HG03575 (cell line): ENCODE measurements around the gene ADAMTSL3.

ENCODE experiments used
- ATAC-seq: cut with Tn5 transposase; IDR thresholded peaks from one replicate; pipeline ENCODE4 v1.9.1; 2021; ENCODE audit not compliant: unreplicated experiment, insufficient number of reproducible peaks, low FRiP score; ENCODE audit errors: extremely low read depth

Gene ADAMTSL3

DNA sequence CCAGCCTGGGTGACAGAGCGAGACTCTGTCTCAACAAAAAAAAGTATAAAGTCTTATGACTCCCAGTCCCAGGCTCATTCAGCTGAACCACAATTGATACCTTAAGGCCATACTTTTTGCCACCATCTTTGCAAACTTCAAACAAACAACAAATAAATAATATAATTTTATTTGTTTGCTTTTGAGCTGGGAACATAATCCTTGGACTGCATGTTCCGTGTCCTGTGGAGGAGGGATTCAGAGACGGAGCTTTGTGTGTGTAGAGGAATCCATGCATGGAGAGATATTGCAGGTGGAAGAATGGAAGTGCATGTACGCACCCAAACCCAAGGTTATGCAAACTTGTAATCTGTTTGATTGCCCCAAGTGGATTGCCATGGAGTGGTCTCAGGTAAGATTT, 238.6 kb downstream of the ADAMTSL3 start:
- ATAC-seq: no peak

GRCh38 chr15:83893308-83893707, 239.4 kb downstream of the ADAMTSL3 start:
- no peak for ATAC-seq

DNA sequence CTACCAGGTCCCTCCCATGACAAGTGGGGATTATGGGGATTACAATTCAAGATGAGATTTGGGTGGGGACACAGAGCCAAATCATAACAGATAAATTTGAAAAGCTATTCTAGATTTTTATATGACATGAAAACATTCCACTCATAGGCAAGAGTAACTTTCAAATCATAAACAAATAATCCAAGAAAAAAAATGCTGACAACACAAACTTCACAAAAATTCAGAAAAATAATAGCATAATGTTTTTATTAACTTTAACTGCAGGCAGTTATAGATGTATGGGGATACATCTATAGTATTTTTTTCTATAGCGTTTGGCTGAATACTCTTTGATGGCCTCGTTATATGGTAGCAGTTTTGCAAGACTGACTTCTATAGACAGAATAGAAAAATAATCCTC, 243.1 kb downstream of the ADAMTSL3 start:
- ATAC-seq: no peak

GRCh38 chr15:83898361-83898760, 244.4 kb downstream of the ADAMTSL3 start:
- ATAC-seq: no peak

DNA sequence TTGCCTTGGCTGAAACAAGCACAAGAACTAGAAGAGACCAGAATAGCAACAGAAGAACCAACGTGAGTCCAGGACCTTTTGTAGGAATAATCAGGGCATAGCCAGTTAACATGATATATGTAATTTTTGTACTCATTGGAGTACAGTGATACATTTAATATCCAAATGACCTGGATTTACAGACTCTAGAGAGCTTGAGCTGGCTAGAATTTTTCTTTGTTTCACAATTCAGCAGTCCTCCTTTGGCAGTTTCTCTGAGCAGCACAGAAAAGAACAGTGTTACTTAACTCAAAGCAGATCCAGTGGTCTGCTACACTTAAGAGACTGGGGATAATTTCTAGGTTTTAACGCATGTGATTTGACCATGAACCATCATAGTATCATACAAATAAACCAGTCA, 245.7 kb downstream of the ADAMTSL3 start:
- ATAC-seq: no peak

DNA sequence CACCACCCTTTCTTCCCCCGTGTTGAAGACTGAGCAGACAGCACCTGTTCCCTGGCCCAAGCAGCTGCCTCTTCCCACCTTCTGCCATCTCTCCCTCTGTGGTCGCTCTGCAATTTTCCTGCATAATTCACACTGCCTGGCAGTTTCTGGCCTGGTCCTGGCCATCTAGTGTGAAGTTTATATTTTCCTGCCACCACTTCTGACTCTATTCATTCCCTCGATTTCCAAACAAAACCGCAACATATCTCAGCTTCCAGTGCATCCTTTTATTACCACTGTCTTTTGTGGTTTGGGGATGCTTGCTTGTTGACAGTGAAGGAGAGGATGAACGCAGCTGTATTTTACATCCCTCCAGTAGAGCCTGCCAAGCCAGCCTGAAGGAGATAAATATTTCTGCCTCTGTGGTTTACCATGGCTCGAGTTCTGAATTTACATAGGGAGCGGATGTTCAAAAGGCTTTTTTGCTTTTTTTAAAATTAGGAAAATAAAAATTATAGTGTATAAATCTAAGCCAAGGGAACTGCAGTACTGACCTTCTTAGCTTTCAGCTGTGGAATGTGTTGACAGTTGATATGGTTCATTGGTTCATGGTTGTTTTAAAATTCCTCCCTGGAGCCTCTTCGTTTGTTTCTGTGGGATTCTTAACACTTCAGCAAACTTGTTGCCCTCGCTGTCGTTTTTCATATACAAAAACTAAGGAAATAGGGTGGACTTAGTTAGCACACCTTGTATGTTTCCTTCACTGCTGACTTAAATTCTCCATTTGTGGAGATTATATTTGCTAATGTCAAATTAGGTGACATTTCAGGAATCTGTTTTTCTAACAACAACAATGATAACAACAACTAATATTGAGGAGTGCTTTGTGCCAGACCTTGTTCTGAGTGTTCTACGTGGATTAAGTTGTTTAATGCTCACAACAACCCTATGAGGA, 250.5 kb downstream of the ADAMTSL3 start:
- no peak for ATAC-seq

DNA sequence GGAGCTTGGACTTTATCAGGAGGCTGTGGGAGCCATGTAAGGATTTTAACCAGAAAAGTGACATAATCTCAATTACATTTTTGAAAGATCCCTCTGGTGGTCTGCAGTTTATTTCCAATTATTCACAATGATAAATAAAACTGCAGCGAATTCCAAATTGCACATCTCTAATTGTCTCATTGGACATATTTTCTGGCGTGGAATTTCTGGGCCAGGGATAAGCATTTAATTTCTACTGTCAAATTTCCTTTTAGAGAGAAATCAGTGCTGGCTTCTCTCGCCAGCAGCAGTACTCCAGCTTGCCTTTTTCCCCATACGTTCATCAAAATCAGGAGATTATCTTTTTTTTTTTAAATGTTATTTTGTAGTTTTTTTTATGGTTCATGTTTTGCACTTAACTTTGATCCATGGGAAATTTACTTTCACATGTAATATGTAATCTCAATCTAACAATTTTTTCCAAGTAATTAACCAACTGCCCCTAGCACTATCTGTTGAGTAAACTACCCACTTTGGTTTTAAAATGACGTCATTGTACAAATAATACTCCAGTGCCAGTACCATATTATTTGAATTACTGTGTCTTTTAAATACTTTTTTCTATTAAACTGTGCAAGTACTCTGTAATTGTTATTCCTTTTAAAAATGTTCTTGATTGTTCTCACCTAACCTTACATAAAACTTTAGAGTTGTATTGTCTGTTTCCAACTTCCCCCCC, 251.8 kb downstream of the ADAMTSL3 start:
- no peak for ATAC-seq

DNA sequence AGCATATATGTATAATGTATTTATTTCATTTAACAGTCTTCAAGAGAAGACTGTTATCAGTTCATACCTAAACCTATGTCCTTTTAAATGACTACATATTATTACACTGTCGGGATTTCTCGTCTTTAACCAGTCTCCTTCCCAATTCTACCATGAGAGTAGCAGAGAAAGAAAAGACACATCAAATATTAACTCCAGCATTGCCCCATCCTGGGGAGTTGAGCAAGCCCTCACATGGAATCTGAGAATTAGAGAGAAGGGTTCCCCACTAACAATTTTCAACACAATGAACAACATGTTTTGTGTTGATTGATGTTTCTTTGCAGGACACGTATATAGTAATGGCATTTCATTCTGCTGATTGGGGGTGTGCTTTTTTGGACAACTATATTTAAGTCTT, 257.4 kb downstream of the ADAMTSL3 start:
- ATAC-seq: no peak

DNA sequence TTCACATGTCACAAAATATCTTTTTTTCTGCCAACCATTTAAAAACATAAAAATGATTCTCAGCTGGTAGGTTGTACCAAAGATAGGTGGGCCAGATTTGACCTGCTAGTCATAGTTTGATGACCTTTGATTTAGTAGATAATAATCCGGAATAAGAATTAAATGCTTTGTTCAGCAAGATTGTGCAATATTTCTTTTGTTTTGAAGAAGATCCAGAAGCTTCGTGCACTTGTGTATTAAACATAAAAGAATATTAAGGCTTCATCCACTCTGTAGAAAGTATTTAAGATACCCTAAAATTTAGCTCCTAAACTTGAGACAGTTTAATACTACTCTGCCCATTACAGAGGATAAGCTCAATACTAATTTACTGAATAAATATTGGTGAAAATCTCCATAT, 258.4 kb downstream of the ADAMTSL3 start:
- no peak for ATAC-seq

- no peak for ATAC-seq
These were observed 259.2 kb downstream of the ADAMTSL3 start for GRCh38 chr15:83913034-83913632.

- no peak for ATAC-seq
These were observed 261.0 kb downstream of the ADAMTSL3 start for GRCh38 chr15:83914906-83915305.

DNA sequence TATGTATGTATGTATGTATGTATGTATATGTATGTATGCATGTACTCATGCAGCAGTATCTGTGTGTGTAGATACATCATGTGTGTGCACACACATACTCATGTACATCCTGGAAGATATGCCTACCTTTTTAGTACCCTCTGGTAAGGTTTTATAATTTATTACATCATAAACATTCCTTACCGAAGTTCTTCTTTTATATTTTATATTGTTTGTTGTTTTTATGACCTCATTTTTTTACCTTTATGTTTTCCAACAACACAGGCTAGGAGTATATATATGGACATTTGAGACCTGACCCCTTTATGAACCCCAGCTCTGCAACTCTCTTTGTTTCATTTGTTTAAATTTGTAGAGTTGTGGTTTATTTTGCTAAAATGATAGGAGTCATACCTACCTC, 263.5 kb downstream of the ADAMTSL3 start:
- ATAC-seq: no peak

GRCh38 chr15:83918011-83918410, 264.1 kb downstream of the ADAMTSL3 start:
- ATAC-seq: no peak

DNA sequence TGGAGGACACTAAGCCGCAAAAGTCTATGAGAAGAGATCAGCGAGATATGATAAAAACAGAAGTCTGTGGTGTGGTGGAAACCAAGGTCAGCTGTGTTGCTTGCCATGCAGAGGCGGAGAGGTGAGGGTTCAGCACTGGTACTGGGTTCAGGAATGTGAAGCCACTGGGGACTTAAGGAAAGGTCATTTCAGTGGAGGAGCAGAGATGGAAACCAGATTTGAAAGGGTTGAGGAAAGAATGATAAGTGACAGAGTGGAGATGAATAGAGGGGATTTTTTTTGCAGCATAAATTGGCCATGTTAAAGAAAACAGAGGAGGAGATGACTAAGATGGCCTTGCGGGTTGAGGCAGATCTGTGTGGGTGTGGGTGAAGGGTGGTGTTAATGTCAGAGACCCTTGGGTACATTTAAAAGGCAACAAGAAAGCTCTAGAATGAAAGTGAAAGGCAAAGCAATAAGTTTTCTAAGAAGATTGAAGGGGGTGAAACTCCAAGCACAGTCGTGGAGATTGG, 265.5 kb downstream of the ADAMTSL3 start:
- ATAC-seq: peak; percentile 65

GRCh38 chr15:83919978-83920510, 266.1 kb downstream of the ADAMTSL3 start:
- ATAC-seq: no peak

DNA sequence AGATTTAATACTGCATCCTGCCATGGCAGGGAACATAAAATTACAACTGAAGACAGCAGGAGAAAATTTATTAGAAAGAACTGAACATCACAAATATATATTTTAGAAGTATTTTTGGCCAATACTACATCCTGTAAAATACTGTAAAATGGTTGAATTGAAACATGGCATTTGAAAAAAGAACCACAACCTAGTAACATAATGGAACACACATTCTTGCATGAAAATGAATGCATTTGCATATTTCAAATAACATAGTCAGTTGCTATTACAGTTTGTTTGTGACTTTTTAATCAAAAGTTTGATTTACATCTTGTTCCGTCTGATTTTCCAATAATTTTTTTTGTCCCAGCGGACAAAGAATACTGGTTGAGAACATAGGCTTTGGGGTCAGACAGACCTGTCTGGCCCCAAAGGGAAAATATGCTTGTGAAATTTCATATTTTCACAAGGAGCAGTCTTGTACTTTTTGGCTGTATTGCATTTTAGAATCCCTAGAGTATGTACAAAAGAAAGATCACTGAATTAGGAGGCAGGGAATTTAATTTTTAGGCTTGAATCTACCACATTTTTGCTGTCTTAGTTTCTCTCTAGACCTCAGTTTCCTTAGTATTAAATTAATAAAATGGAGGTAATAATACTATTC, 268.8 kb downstream of the ADAMTSL3 start:
- no peak for ATAC-seq

- ATAC-seq: no peak
These were observed 272.2 kb downstream of the ADAMTSL3 start for GRCh38 chr15:83926116-83926515.

DNA sequence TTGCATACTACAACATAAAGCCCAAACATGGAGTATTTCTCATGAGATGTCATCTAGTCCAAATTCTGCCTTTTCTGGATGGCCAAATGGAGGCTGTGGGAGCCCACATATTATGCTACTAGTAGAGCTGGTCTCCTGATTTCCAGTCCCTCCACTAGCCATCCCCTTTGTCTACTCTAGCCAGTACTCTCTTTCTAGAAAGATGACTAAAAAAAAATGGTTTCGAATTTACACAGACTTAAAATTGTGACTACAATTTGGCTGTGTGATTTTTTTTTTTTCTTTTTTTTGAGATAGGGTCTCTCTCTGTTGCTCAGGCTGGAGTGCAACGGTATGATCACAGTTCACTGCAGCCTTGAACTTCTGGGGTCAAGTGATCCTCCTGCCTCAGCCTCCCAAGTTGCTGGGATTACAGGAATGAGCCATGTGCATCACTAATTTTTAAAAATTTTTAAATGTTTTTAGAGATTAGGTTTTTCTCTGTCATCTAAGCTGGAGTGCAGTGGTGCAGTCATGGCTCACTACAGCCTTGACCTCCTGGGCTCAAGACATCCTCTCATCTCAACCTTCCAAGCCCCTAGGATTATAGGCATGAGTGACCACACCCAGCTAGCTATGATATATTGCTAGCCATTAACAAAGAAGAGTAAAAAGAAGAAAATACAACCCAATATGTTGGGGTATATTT, 273.9 kb downstream of the ADAMTSL3 start:
- ATAC-seq: peak; percentile 33

DNA sequence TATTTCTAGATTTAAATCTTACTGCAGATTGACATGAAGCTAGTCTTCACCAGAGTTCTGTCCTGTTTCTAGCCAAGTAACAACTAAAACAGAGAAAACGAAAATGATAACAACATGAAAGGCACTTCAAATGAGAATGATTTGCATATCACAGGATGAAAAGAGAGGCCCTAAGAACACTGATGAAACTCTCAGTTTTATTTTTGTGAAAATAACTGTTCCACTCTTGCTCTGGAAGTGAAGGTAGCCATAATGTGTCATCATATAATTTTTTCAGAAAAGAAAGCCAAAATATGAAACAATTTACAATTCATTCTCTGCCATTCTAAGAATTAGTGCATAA, 274.4 kb downstream of the ADAMTSL3 start:
- peak; percentile 70 for ATAC-seq
